Heart left ventricle (tissue), 16 donors: ENCODE measurements around the gene ITGA11. TPM values are rescaled to one million over a fixed set of nuclear protein-coding genes. Genes with fewer than 3 reads are reported as not detected.

Experiments used
- ATAC-seq, 4 donors: fragments of 200-7000 bp; cut with Tn5 transposase; one replicate each; pipeline ENCODE4 v1.9.1; 2020 to 2022; ENCODE audit warnings: moderate library complexity in 4 of 4, mild to moderate bottlenecking in 3 of 4, moderate number of reproducible peaks in 1 of 4
- DNase-seq, 5 donors: peaks; one replicate each; pipeline ENCODE4 v3.0.0-alpha.2; 2020
- H3K27ac ChIP-seq, 12 donors: fragments of 200-600 bp; sonication (generic) in 4 of 12; one replicate each; pipeline versions ENCODE4 v1.5.0 to v1.8.0; 2016 to 2022; ENCODE audit warnings: mild to moderate bottlenecking in 2 of 12
- H3K27me3 ChIP-seq, 9 donors: fragments of 200-600 bp; sonication (generic) in 2 of 9; one replicate each; pipeline versions ENCODE4 v1.5.1 to v1.8.0; 2016 to 2022; ENCODE audit warnings: mild to moderate bottlenecking in 3 of 9
- H3K36me3 ChIP-seq, 9 donors: fragments of 200-600 bp; sonication (generic) in 2 of 9; one replicate each; pipeline versions ENCODE4 v1.5.0 to v1.8.0; 2018 to 2022; ENCODE audit warnings: mild to moderate bottlenecking in 2 of 9
- H3K4me1 ChIP-seq, 12 donors: fragments of 200-600 bp; sonication (generic) in 4 of 12; one replicate each; pipeline versions ENCODE4 v1.5.0 to v1.8.0; 2016 to 2022; ENCODE audit warnings: mild to moderate bottlenecking in 3 of 12
- H3K4me3 ChIP-seq, 12 donors: fragments of 200-600 bp; sonication (generic) in 4 of 12; one replicate each; pipeline versions ENCODE4 v1.5.0 to v1.8.0; 2017 to 2022; ENCODE audit warnings: mild to moderate bottlenecking in 9 of 12, moderate library complexity in 4 of 12
- H3K9me3 ChIP-seq, 12 donors: fragments of 200-600 bp; sonication (generic) in 4 of 12; one replicate each; pipeline versions ENCODE4 v1.5.0 to v1.8.0; 2016 to 2022; ENCODE audit warnings: mild to moderate bottlenecking in 1 of 12
- CTCF ChIP-seq, 12 donors: fragments of 200-600 bp; sonication (generic) in 4 of 12; IDR thresholded peaks; one replicate each; pipeline versions ENCODE4 v1.5.0 to v1.8.0; 2018 to 2022; ENCODE audit warnings: antibody characterized with exemption in 12 of 12, mild to moderate bottlenecking in 5 of 12
- POLR2A ChIP-seq, 2 donors: fragments of 450-650 bp; IDR thresholded peaks; one replicate each; pipeline ENCODE4 v1.6.1; 2017; ENCODE audit warnings: antibody characterized with exemption in 2 of 2, mild to moderate bottlenecking in 2 of 2, moderate library complexity in 2 of 2
- WGBS, 4 donors: extraction: QIAGEN DNeasy Blood & Tissue Kit in 2 of 4; methylation state at CpG; one replicate each; pipeline versions ENCODE4 v1.1.5 to v1.1.7; 2013 to 2018; 5-methylcytosine and 5-hydroxymethylcytosine counted together
- intact Hi-C, 10 donors: fragments of 100-400 bp; cut with DNase I; formaldehyde crosslinking; loops; one replicate each; pipeline versions ENCODE4 v1.11.1 to v1.14.2; 2022
- polyA plus RNA-seq, 2 donors: library from polyadenylated mRNA; stranded (reverse); fragments of 200-250 nt; gene quantifications; one replicate each; pipeline ENCODE4 v1.2.3, GENCODE V29; 2013
- total RNA-seq, 9 donors: library from RNA; depleted of rRNA in 2 of 9; stranded (reverse); fragments of >200 nt in 2 of 9; fragmentation: NEBNext Ultra II Directional in 3 of 9; extraction: Animal tissue kit (Norgen Biotek cat#: 25700) in 3 of 9; gene quantifications; one replicate each; pipeline versions ENCODE4 v1.1.0 to v1.2.4, GENCODE V29; 2016 to 2023
- donor health status: ischemic (EF 13 %, LVEDD 7.1; RV severe dilation, severe dysfunction).
- donor health status: healthy with polysubstance abuse.
- donor health status: DM: no; HTN: yes; CAD: no.
- donor health status: DM: no; HTN: no; CAD: no.
- donor health status: ischemic (EF 25% LVEDD 6.9; RV normal size, moderate dysfunction).
- donor health status: ischemic (EF 25% LVEDD 5.7; RV mildly dilated, moderate dysfunction).
- donor health status: healthy.
- donor health status: DM: yes; HTN: yes; CAD: no.
- donor health status: ischemic (EF 35%, LVEDD 5.7; RV mildly dilated, moderate dysfunction).
- donor health status: nonischemic (EF 11% LVEDD 7.7; RV severe dilation, severe dysfunction).
- donor health status: DM: yes; HTN: yes; CAD: no.
- donor health status: PGD.
- donor health status: ischemic (EF 29% LVEDD 5.4; RV normal size, mild dysfunction).
- donor health status: nonischemic (EF 23%, LVEDD 6.1; RV moderate dilation, normal function).

ITGA11 gene
- total and polyA plus RNA-seq, 11 donors = 2.1 to 35.5 (median 12.1) TPM

GRCh38 chr15:68265674-68266073 lies 166.3 kb downstream of the ITGA11 start:
- intact Hi-C loops = no loop called here
- Histone ChIP-seq H3K27ac (no peak overlapping the region), H3K9me3 (no peaks in the 10 kb centered on the region), H3K36me3 (no peaks in the 10 kb centered on the region), H3K27me3 (peaks cover 0 to 9% (median 0%) of the 10 kb centered on the region in 9 donors), H3K4me1 (no peaks in the 10 kb centered on the region), H3K4me3 (no peak overlapping the region)
- TF ChIP-seq POLR2A (IDR thresholded peaks at IDR 0.05) = no peak
- no peak for TF ChIP-seq CTCF (IDR thresholded peaks at IDR 0.05)
- DNase-seq = no peak
- WGBS, 4 donors = 84 to 92% (median 89%) methylated on average over 3 of the region's 3 CpGs
- no peak for ATAC-seq

DNA sequence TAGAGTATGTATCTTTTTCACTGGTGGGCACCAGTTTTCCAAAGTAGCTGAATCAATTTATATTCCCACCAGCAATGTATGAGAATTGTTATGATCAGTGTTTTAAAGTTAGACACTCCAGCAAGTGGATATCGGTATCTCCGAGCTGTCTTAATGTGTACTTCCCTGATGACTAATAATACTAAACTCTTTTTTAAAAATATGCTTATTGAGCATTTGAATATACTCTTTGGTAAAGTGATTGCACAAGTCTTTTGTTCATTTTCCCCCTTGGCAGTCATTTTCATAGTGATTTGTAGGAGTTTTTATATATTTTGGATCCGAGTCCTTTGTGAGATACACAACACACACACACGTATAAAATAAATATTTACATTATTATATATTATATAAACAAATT lies 166.9 kb downstream of the ITGA11 start:
- intact Hi-C loops = no loop called here

DNA sequence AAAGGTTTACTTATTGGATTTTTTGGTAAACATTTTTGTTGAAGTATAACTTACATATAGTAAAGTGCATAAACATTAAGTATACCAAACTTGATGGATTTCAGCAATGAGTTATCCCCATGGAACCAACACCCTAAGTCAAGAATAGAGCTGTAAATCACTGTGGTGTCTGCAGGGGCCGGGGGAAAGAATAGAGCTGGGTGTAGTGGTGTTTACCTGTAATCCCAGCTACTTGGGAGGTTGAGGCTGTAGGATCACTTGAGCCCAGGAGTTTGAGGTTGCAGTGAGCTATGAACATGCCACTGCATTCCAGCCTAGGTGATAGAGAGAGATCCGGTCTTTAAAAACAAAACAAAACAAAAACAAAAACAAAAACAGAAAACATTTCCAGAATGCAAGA lies 167.7 kb downstream of the ITGA11 start:
- Histone ChIP-seq H3K36me3 (no peaks in the 10 kb centered on the region), H3K4me3 (no peak overlapping the region), H3K4me1 (peaks cover 0 to 6% (median 0%) of the 10 kb centered on the region in 12 donors), H3K9me3 (no peaks in the 10 kb centered on the region), H3K27me3 (peaks cover 0 to 9% (median 0%) of the 10 kb centered on the region in 9 donors), H3K27ac (no peak overlapping the region)
- intact Hi-C loops = no loop called here
- WGBS, 4 donors = 58 to 73% (median 61%) methylated on average over 2 of the region's 2 CpGs
- TF ChIP-seq CTCF (IDR thresholded peaks at IDR 0.05) (no peak), POLR2A (IDR thresholded peaks at IDR 0.05) (no peak)
- ATAC-seq (no peak), DNase-seq (no peak)

More for the DNA sequence above, 166.9 kb downstream of the ITGA11 start:
- Histone ChIP-seq H3K9me3 (no peaks in the 10 kb centered on the region), H3K27me3 (peaks cover 0 to 9% (median 0%) of the 10 kb centered on the region in 9 donors), H3K4me3 (no peak overlapping the region), H3K36me3 (no peaks in the 10 kb centered on the region), H3K27ac (no peak overlapping the region), H3K4me1 (no peaks in the 10 kb centered on the region)
- 88 to 92% (median 90%) methylated on average over 4 of the region's 4 CpGs for WGBS, 4 donors
- ATAC-seq (no peak), DNase-seq (no peak)
- no peak for TF ChIP-seq CTCF (IDR thresholded peaks at IDR 0.05)
- TF ChIP-seq POLR2A (IDR thresholded peaks at IDR 0.05) = no peak

DNA sequence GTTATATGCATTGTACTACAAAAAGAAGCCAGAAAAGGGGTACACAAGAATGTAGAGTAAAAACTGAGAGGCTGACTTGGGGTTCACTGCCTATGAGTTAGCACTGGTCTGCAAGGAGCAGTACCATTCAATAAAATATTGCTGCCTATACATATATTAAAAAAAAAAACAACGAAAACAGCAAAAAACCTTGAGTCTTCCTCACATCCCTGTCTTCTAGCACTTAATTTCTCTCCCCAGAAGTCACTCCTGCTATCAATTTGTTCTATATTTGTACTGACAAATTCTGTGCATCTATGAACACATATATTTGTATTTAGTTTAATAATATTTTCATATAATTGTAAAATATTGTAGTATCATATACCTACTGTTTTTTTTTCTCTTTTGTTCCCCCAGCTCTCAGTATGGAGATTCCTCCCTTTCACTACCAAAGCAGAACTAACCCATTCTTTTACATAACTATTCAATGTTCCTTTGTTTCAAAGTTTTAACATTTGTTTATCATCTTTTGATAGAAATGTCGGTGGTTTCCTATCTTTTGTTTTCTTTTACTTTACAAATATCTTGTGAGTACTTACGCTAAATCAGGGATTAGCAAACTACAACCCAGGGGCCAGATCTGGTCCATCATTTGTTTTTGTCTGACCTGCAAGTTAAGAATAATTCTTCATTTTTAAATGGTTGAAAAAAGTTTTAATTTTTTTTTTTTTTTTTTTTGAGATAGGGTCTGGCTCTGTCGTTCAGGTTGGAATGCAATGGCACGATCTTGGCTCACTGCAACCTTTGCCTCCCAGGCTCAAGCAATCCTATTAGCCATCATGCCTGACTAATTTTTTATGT lies 169.2 kb downstream of the ITGA11 start:
- intact Hi-C loops = no loop called here
- H3K9me3 ChIP-seq = no peaks in the 10 kb centered on the region
- TF ChIP-seq CTCF (IDR thresholded peaks at IDR 0.05) = no peak
- TF ChIP-seq POLR2A (IDR thresholded peaks at IDR 0.05) = no peak
- ATAC-seq (no peak), DNase-seq (no peak)
- H3K36me3 ChIP-seq = no peaks in the 10 kb centered on the region
- WGBS, 4 donors = 56 to 67% (median 61%) methylated on average over 5 of the region's 5 CpGs
- H3K4me3 ChIP-seq = no peak overlapping the region
- H3K27ac ChIP-seq = no peak overlapping the region
- H3K27me3 ChIP-seq = peaks cover 0 to 9% (median 0%) of the 10 kb centered on the region in 9 donors
- H3K4me1 ChIP-seq = peaks cover 0 to 10% (median 0%) of the 10 kb centered on the region in 12 donors
